GM12864 (cell line): ENCODE measurements around the gene HDAC5.

Experiments used
- DNase-seq: peaks from one replicate; pipeline ENCODE4 v3.0.0-alpha.2; 2011; ENCODE audit warnings: low read depth
- H3K4me3 ChIP-seq: 2 replicates; pipeline ENCODE4 v1.5.1; 2011; ENCODE audit warnings: mild to moderate bottlenecking, low read depth, low read length, control low read depth
- TF ChIP-seq, protein P1 (sequence below): IDR thresholded peaks from 2 replicates; pipeline ENCODE4 v1.5.1; 2011; ENCODE audit warnings: low read depth, mild to moderate bottlenecking, moderate library complexity, low read length, control low read depth, inconsistent platforms; ENCODE audit errors: missing control alignments

HDAC5 gene

DNA sequence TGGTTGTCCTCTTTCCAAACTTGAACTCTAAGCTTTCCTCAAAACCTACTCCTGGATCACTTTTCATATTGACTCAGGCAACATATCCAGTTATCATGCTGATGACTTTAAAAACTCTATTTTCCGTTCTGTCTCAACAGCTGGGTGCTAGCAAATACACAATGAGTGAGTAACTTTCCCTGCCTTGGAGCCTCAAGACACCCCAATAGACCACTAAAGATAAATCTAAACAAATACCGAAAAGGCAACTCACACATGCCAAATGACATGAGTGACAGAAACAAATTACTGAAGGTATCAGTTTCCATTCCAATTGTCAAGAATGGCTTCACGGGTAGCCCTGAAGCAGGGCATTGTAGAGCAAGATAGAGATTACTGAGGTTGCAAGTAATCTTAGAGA lies 93.0 kb downstream of the HDAC5 start:
- H3K4me3 ChIP-seq, result no peak overlapping the region
- DNase-seq, result no peak
- TF ChIP-seq, protein P1, sequence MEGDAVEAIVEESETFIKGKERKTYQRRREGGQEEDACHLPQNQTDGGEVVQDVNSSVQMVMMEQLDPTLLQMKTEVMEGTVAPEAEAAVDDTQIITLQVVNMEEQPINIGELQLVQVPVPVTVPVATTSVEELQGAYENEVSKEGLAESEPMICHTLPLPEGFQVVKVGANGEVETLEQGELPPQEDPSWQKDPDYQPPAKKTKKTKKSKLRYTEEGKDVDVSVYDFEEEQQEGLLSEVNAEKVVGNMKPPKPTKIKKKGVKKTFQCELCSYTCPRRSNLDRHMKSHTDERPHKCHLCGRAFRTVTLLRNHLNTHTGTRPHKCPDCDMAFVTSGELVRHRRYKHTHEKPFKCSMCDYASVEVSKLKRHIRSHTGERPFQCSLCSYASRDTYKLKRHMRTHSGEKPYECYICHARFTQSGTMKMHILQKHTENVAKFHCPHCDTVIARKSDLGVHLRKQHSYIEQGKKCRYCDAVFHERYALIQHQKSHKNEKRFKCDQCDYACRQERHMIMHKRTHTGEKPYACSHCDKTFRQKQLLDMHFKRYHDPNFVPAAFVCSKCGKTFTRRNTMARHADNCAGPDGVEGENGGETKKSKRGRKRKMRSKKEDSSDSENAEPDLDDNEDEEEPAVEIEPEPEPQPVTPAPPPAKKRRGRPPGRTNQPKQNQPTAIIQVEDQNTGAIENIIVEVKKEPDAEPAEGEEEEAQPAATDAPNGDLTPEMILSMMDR, result no peak

DNA sequence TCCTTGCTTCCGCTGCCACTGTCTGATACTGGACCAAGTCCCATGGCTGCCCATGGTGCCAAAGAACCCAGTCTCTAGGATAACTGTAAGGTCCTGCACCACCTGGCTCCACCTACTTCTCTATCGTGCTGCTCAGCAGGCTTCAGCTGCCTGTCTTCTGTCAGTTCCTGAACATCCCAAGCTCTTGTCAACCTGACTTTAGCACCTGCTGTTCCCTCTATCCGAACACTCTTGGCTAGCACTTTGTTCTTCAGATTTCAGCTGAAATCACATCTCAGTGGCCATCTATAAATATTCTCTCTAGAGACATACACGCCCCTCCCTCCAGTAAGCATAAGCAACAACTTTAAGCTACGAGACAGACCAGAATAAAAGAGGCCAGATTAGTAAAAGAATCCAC lies 93.7 kb downstream of the HDAC5 start:
- no peak for DNase-seq
- H3K4me3 ChIP-seq, result no peak overlapping the region
- TF ChIP-seq, protein P1, result no peak
